ENCODE data around the gene TAF5. TPM values are rescaled to one million over a fixed set of nuclear protein-coding genes. Genes with fewer than 3 reads are reported as not detected.
A peak's percentile ranks its signal among the peaks of the same experiment; 100 is the strongest.

TAF5 gene
- total RNA-seq, 1 experiment from 2014 or later, result 8.3 TPM

GRCh38 chr10:103433858-103434257 lies 66.1 kb downstream of the TAF5 start:
- no CpG with 5 or more reads among the region's 2 CpGs for WGBS (ENCODE audit: extremely low coverage, insufficient read length, low lambda C conversion rate)

More at GRCh38 chr10:103433858-103434257, 66.1 kb downstream of the TAF5 start:
- Histone ChIP-seq H4K91ac (ENCODE audit: insufficient read length, low read depth, low read length) (no peak overlapping the region), H3K23ac (ENCODE audit: insufficient read length, low read depth, low read length) (no peak overlapping the region), H4K8ac (replicated peaks; ENCODE audit: insufficient read length, low read depth, low read length) (no peak overlapping the region), H3K4me1 (ENCODE audit: insufficient read depth, low read length) (no peaks in the 10 kb centered on the region), H3T11ph (ENCODE audit: low read length) (no peak overlapping the region), H3K27me3 (ENCODE audit: insufficient read depth, low read length) (no peaks in the 10 kb centered on the region), H2BK12ac (ENCODE audit: insufficient read length, low read depth, low read length) (no peak overlapping the region), H2AK5ac (ENCODE audit: insufficient read length, low read length) (no peak overlapping the region), H4K20me1 (ENCODE audit: control insufficient read depth, insufficient read depth, insufficient read length) (no peaks in the 10 kb centered on the region), H3K79me1 (ENCODE audit: insufficient read depth, low read depth, low read length, poor library complexity, severe bottlenecking) (no peaks in the 10 kb centered on the region), H3K9ac (ENCODE audit: extremely low read depth, insufficient read length, low read length) (no peak overlapping the region), H3K4ac (ENCODE audit: low read depth, low read length) (no peak overlapping the region), H2BK15ac (ENCODE audit: low read depth, low read length) (no peak overlapping the region), H2BK120ac (ENCODE audit: low read depth, low read length, poor library complexity, severe bottlenecking) (no peak overlapping the region), H3K79me2 (ENCODE audit: insufficient read depth, low read length) (no peaks in the 10 kb centered on the region; the same call in 1 of the 2 replicates), H4K5ac (ENCODE audit: insufficient read length, low read depth, low read length) (no peak overlapping the region), H3K9me3 (ENCODE audit: control insufficient read depth, low read depth, low read length) (no peaks in the 10 kb centered on the region), H3K56ac (ENCODE audit: insufficient read length, low read depth, low read length) (no peak overlapping the region), H3K23me2 (ENCODE audit: insufficient read length, low read depth, low read length, poor library complexity, severe bottlenecking) (no peaks in the 10 kb centered on the region), H3K4me2 (ENCODE audit: insufficient read depth, insufficient read length, low read length) (no peak overlapping the region), H2BK5ac (ENCODE audit: insufficient read length, low read length) (no peak overlapping the region), H3K18ac (ENCODE audit: insufficient read length, low read depth, low read length) (no peak overlapping the region), H3K27ac (ENCODE audit: insufficient read length, low read depth, low read length) (no peak overlapping the region), H3K14ac (ENCODE audit: insufficient read depth, low read length) (no peak overlapping the region), H2BK20ac (ENCODE audit: low read depth, low read length, poor library complexity, severe bottlenecking) (no peak overlapping the region), H2AFZ (ENCODE audit: low read length) (no peak overlapping the region)
- H3K4me1 Mint-ChIP-seq, result no peaks in the 10 kb centered on the region
- no peaks in the 10 kb centered on the region for H3K27me3 Mint-ChIP-seq (ENCODE audit: low read depth)
- H3K4me3 Mint-ChIP-seq, result no peak overlapping the region
- peaks cover 42 to 95% (median 79%) of the 10 kb centered on the region in 3 experiments for H3K36me3 Mint-ChIP-seq (ENCODE audit: insufficient read depth in 1 of 3, low read depth in 3 of 3)
- H3K27ac Mint-ChIP-seq, result no peak overlapping the region
- no peak for DNase-seq
- no peaks in the 10 kb centered on the region for H3K9me3 Mint-ChIP-seq
- TF ChIP-seq, protein P1, sequence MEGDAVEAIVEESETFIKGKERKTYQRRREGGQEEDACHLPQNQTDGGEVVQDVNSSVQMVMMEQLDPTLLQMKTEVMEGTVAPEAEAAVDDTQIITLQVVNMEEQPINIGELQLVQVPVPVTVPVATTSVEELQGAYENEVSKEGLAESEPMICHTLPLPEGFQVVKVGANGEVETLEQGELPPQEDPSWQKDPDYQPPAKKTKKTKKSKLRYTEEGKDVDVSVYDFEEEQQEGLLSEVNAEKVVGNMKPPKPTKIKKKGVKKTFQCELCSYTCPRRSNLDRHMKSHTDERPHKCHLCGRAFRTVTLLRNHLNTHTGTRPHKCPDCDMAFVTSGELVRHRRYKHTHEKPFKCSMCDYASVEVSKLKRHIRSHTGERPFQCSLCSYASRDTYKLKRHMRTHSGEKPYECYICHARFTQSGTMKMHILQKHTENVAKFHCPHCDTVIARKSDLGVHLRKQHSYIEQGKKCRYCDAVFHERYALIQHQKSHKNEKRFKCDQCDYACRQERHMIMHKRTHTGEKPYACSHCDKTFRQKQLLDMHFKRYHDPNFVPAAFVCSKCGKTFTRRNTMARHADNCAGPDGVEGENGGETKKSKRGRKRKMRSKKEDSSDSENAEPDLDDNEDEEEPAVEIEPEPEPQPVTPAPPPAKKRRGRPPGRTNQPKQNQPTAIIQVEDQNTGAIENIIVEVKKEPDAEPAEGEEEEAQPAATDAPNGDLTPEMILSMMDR (conservative IDR thresholded peaks at IDR 0.05), result no peak

Small RNAs within 50 kb of the gene (microRNA-seq; reads per million reads assigned to microRNA genes)
- gene MIR1307 (ENCODE audit: borderline microRNAs expressed), result 351 reads per million, percentile 86 among the genes with 10 or more reads in this experiment

Other genes starting within 250 kb of the TAF5 start
- gene NT5C2, start 174.7 kb upstream of the TAF5 start, total RNA-seq (2021), result 64.4 and 69.6 TPM in 2 replicates
- 0.13 TPM in 1 of 2 replicates, not detected in the other for gene RPEL1, start 122.1 kb upstream of the TAF5 start, total RNA-seq (2021)
- gene INA, start 90.8 kb upstream of the TAF5 start, total RNA-seq (2021), result 14.0 and 14.3 TPM in 2 replicates
- gene PCGF6, start 16.8 kb upstream of the TAF5 start, total RNA-seq (2021), result 23.5 and 24.4 TPM in 2 replicates
- 335 and 338 TPM in 2 replicates for gene ATP5MK, start 28.5 kb downstream of the TAF5 start, total RNA-seq (2021)
- 86.3 and 99.5 TPM in 2 replicates for gene PDCD11, start 28.6 kb downstream of the TAF5 start, total RNA-seq (2021)
- not detected in 2 replicates for gene CALHM2, start 84.4 kb downstream of the TAF5 start, total RNA-seq (2021)
- gene CALHM1, start 90.9 kb downstream of the TAF5 start, total RNA-seq (2021), result 0.07 and 0.13 TPM in 2 replicates
- not detected in 2 replicates for gene CALHM3, start 111.3 kb downstream of the TAF5 start, total RNA-seq (2021)
- gene NEURL1, start 125.7 kb downstream of the TAF5 start, total RNA-seq (2021), result 0.92 and 1.2 TPM in 2 replicates